Aorta (tissue), 5 donors: ENCODE measurements around the gene CD46. TPM values are rescaled to one million over a fixed set of nuclear protein-coding genes. Genes with fewer than 3 reads are reported as not detected.

Experiments used
- ATAC-seq: fragments of 200-7000 bp; cut with Tn5 transposase; one replicate; pipeline ENCODE4 v1.9.1; 2022; ENCODE audit warnings: moderate library complexity; ENCODE audit not compliant: low FRiP score
- DNase-seq, 2 donors: peaks; one replicate each; pipeline ENCODE4 v3.0.0-alpha.2; 2020
- H3K27ac ChIP-seq, 2 donors: one replicate each; pipeline ENCODE4 v1.5.1; 2013; ENCODE audit warnings: low read length in 2 of 2, mild to moderate bottlenecking in 2 of 2, moderate library complexity in 2 of 2, control low read depth in 1 of 2, inconsistent platforms in 1 of 2, low read depth in 1 of 2
- H3K27me3 ChIP-seq, 2 donors: one replicate each; pipeline ENCODE4 v1.6.1; 2013; ENCODE audit warnings: control low read depth in 1 of 2, low read length in 1 of 2, mild to moderate bottlenecking in 1 of 2, moderate library complexity in 1 of 2; ENCODE audit not compliant: insufficient read depth in 2 of 2, control insufficient read depth in 1 of 2
- H3K36me3 ChIP-seq, 2 donors: one replicate each; pipeline ENCODE4 v1.6.1; 2013; ENCODE audit warnings: control low read depth in 1 of 2, low read length in 1 of 2, mild to moderate bottlenecking in 1 of 2; ENCODE audit not compliant: insufficient read depth in 2 of 2, control insufficient read depth in 1 of 2
- H3K4me1 ChIP-seq, 2 donors: one replicate each; pipeline ENCODE4 v1.6.1; 2013; ENCODE audit warnings: low read length in 2 of 2, control low read depth in 1 of 2, mild to moderate bottlenecking in 1 of 2, moderate library complexity in 1 of 2; ENCODE audit not compliant: insufficient read depth in 2 of 2, control insufficient read depth in 1 of 2
- H3K4me3 ChIP-seq, 2 donors: one replicate each; pipeline ENCODE4 v1.5.1; 2013; ENCODE audit warnings: low read length in 2 of 2, control low read depth in 1 of 2, mild to moderate bottlenecking in 1 of 2
- H3K9me3 ChIP-seq: one replicate; pipeline ENCODE4 v1.6.1; 2013; ENCODE audit warnings: mild to moderate bottlenecking, low read length; ENCODE audit not compliant: control insufficient read depth
- WGBS, 2 donors: extraction: QIAGEN DNeasy Blood & Tissue Kit; methylation state at CpG; one replicate each; pipeline ENCODE4 v1.1.7; 2013; 5-methylcytosine and 5-hydroxymethylcytosine counted together
- intact Hi-C, 2 donors: fragments of 100-400 bp; cut with DNase I; formaldehyde crosslinking; loops; one replicate each; pipeline versions ENCODE4 v1.14.2 to v1.15.0; 2022
- polyA plus RNA-seq, 2 donors: library from polyadenylated mRNA; stranded (reverse); fragments of 200-250 nt; gene quantifications; one replicate each; pipeline ENCODE4 v1.2.3, GENCODE V29; 2013
- total RNA-seq, 2 donors: library from RNA; stranded (reverse); fragmentation: NEBNext Ultra II Directional; extraction: Animal tissue kit (Norgen Biotek cat#: 25700); gene quantifications; one replicate each; pipeline ENCODE4 v1.2.1, GENCODE V29; 2021
- donor health status: healthy with polysubstance abuse.
- donor health status: Bipolar disorder and iron deficiency.
- donor health status: DM: no; HTN: no; CAD: no.
- donor health status: DM: no; HTN: no; CAD: no.
- donor health status: DM: yes; HTN: yes; CAD: no.

The CD46 gene
- total and polyA plus RNA-seq, 4 donors = 56.3 to 210 (median 171) TPM

- ATAC-seq (no peak), DNase-seq (no peak)
- intact Hi-C loops = no loop called here
- H3K27me3 ChIP-seq = no peaks in the 10 kb centered on the region
- peaks cover 4 to 5% of the 10 kb centered on the region in 2 donors for H3K4me1 ChIP-seq
- no peak overlapping the region for H3K27ac ChIP-seq
- no peak overlapping the region for H3K4me3 ChIP-seq
- no peaks in the 10 kb centered on the region for H3K9me3 ChIP-seq
- H3K36me3 ChIP-seq = no peaks in the 10 kb centered on the region
- 83 to 91% methylated on average over 2 of the region's 2 CpGs for WGBS, 2 donors
Observed at GRCh38 chr1:207844371-207844770, 92.5 kb downstream of the CD46 start.

Other genes starting within 250 kb of the CD46 start
- gene CR1L, start 106.9 kb upstream of the CD46 start, total RNA-seq = under 1 TPM in 1 of 2 donors, not detected in 1; 0.24 TPM
- gene CR1L, start 106.9 kb upstream of the CD46 start, polyA plus RNA-seq = not detected
- gene CD34, start 159.1 kb downstream of the CD46 start, total RNA-seq = 100 to 1,000 TPM in 1 of 2 donors, 10 to 100 TPM in 1; 61.4 to 195 TPM
- 10 to 100 TPM; 10.5 to 16.5 TPM for gene CD34, start 159.1 kb downstream of the CD46 start, polyA plus RNA-seq